CD4-positive, alpha-beta T cell treated with Interleukin-10 for 1 hour (primary cell): Measurements from ENCODE around the gene PCDHB13.
"Not testable (repeated sequence)": the region's sequence is repeated elsewhere in the genome, so short reads cannot be mapped to it uniquely, and the experiment has no call there.

Source experiments
- DNase-seq: peaks from one replicate; pipeline ENCODE4 v3.0.0-alpha.2; 2020

Gene PCDHB13

GRCh38 chr5:141213656-141214339 lies at the start of gene PCDHB13:
PCDHB13 (plus strand) TSS chr5:141213919; CDS start chr5:141214124, 205 bp downstream.
- DNase-seq: peak; percentile 12

- DNase-seq: peak; percentile 18
Measured at GRCh38 chr5:141172381-141173204, 41.1 kb upstream of the PCDHB13 start, which contains the start of gene PCDHB7. PCDHB7 (plus strand) TSS chr5:141172644; CDS start chr5:141172836, 192 bp downstream.

GRCh38 chr5:141174291-141175104 lies 39.2 kb upstream of the PCDHB13 start:
- DNase-seq: not testable (repeated sequence)

GRCh38 chr5:141175933-141176332 lies 37.8 kb upstream of the PCDHB13 start:
- DNase-seq: no peak

DNA sequence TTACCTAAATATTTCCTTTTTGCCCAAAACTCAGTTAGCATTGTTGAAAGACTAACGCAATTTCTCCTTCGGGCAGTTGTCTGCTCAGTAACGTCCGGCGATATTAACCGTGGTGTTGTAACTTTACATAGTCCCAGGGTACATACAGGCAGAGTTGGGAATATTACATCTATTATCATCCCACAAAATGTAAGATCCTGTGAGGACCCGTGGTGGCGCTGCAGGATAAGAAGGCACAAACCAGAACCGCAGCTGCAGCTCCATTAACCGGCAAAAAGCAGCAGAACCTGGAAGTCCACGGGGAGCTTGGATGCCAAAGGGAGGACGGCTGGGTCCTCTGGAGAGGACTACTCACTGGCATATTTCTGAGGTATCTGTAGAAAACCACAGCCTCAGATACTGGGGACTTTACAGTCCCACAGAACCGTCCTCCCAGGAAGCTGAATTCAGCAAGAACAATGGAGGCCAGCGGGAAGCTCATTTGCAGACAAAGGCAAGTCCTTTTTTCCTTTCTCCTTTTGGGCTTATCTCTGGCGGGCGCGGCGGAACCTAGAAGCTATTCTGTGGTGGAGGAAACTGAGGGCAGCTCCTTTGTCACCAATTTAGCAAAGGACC lies 36.0 kb upstream of the PCDHB13 start, which contains the start of gene PCDHB8:
PCDHB8 (plus strand) TSS at position 214 of the 615 bp plus-strand sequence; CDS start at position 459, 245 bp downstream.
- not testable (repeated sequence) for DNase-seq

DNA sequence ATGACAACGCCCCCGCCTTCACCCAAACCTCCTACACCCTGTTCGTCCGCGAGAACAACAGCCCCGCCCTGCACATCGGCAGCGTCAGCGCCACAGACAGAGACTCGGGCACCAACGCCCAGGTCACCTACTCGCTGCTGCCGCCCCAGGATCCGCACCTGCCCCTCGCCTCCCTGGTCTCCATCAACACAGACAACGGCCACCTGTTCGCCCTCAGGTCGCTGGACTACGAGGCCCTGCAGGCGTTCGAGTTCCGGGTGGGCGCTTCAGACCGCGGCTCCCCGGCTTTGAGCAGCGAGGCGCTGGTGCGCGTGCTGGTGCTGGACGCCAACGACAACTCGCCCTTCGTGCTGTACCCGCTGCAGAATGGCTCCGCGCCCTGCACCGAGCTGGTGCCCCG lies 34.3 kb upstream of the PCDHB13 start:
- not testable (repeated sequence) for DNase-seq

DNA sequence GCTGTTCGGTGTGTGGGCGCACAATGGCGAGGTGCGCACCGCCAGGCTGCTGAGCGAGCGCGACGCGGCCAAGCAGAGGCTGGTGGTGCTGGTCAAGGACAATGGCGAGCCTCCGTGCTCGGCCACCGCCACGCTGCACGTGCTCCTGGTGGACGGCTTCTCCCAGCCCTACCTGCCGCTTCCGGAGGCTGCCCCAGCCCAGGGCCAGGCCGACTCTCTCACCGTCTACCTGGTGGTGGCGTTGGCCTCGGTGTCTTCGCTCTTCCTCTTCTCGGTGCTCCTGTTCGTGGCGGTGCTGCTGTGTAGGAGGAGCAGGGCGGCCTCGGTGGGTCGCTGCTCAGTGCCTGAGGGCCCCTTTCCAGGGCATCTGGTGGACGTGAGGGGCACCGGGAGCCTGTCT lies 33.8 kb upstream of the PCDHB13 start:
- not testable (repeated sequence) for DNase-seq

- no peak for DNase-seq
Measured at GRCh38 chr5:141180313-141180712, 33.4 kb upstream of the PCDHB13 start.

GRCh38 chr5:141182248-141182647 lies 31.5 kb upstream of the PCDHB13 start, which contains the start of gene PCDHB16:
PCDHB16 (plus strand) TSS chr5:141182387; CDS start chr5:141182560, 173 bp downstream.
- DNase-seq: no peak

- DNase-seq: not testable (repeated sequence)
Measured at GRCh38 chr5:141184117-141184855, 29.4 kb upstream of the PCDHB13 start.

- peak; percentile 44 for DNase-seq
Measured at GRCh38 chr5:141186897-141187512, 26.7 kb upstream of the PCDHB13 start, which contains the start of gene PCDHB9. PCDHB9 (plus strand) TSS chr5:141187161; CDS start chr5:141187319, 158 bp downstream.

- not testable (repeated sequence) for DNase-seq
Measured at GRCh38 chr5:141188682-141189081, 25.0 kb upstream of the PCDHB13 start.

GRCh38 chr5:141189131-141189530 lies 24.6 kb upstream of the PCDHB13 start:
- not testable (repeated sequence) for DNase-seq

DNA sequence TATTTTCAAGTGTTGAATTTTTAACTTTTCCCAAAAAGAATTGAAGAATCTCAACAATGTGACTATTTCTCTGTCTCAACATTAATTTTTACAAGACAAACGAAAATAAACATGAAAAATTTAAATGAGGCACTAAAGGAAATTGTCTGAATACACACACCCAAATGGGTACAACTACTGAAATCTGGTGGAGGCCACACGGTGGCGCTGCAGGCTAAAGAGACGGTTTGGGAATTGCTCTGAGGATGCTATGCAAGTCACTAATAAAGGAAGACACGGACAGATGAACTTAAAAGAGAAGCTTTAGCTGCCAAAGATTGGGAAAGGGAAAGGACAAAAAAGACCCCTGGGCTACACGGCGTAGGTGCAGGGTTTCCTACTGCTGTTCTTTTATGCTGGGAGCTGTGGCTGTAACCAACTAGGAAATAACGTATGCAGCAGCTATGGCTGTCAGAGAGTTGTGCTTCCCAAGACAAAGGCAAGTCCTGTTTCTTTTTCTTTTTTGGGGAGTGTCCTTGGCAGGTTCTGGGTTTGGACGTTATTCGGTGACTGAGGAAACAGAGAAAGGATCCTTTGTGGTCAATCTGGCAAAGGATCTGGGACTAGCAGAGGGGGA lies 21.5 kb upstream of the PCDHB13 start, which contains the start of gene PCDHB10:
PCDHB10 (plus strand) TSS at position 244 of the 616 bp plus-strand sequence; CDS start at position 444, 200 bp downstream.
- peak; percentile 14 for DNase-seq

DNA sequence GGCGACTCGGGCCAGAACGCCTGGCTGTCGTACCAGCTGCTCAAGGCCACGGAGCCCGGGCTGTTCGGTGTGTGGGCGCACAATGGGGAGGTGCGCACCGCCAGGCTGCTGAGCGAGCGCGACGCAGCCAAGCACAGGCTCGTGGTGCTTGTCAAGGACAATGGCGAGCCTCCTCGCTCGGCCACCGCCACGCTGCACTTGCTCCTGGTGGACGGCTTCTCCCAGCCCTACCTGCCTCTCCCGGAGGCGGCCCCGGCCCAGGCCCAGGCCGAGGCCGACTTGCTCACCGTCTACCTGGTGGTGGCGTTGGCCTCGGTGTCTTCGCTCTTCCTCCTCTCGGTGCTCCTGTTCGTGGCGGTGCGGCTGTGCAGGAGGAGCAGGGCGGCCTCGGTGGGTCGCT lies 19.4 kb upstream of the PCDHB13 start:
- not testable (repeated sequence) for DNase-seq

DNA sequence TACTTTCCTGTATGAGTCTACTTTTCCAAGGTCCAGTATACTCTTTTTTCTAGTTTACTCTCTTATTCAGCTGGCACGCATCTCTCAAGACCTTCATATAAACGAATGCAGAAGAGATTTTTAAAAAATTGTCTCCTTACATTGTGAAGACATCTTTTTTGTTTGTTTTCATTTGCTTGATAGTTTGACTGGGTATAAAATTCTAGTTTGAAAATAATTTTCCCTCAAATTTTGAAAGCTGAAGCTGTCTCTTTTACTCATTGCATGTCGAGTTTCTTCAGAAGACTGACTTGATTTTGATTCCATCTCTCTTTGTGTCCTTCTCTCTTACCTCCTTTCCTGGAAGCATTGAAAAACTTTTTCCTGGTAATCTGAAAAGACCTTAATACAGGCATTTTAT lies 17.4 kb upstream of the PCDHB13 start:
- no peak for DNase-seq

DNA sequence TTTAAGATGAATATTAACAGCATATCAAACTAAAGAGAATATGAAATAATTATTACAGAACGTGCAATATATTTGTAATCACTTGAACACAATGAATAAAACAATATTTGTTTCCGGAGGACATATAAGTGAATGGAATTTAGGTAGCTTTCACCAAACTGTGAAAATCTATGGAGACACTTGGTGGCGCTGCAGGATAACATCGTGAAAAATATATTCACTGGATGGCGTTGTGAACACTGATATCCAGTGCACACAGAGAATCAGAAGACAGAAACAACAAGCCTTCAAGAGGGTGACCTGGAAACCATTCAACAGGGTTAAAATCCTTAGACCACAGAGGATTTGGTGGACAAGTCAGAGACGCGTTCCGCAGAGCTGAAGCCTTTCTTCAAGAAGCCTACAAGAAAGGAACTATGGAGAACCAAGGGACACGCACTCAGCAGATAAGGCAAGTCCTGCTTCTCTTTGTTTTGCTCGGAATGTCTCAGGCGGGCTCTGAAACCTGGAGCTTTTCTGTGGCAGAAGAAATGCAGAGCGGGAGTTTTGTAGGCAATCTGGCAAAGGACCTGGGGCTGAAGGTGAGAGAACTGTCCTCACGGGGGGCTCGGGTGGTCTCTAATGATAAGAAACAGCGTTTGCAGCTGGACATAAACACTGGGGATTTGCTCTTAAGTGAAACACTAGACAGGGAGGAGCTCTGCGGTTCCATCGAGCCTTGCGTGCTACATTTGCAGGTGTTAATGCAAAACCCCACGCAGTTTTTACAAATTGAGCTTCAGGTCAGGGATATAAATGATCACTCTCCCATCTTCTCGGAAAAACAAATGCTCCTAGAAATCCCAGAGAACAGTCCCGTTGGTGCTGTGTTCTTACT lies 14.1 kb upstream of the PCDHB13 start, which contains the start of gene PCDHB11:
PCDHB11 (plus strand) TSS at position 269 of the 877 bp plus-strand sequence; CDS start at position 417, 148 bp downstream.
- DNase-seq: no peak

DNA sequence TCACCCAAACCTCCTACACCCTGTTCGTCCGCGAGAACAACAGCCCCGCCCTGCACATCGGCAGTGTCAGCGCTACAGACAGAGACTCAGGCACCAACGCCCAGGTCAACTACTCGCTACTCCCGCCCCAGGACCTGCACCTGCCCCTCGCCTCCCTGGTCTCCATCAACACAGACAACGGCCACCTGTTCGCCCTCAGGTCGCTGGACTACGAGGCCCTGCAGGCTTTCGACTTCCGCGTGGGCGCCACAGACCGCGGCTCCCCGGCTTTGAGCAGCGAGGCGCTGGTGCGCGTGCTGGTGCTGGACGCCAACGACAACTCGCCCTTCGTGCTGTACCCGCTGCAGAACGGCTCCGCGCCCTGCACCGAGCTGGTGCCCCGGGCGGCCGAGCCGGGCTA lies 12.6 kb upstream of the PCDHB13 start:
- DNase-seq: not testable (repeated sequence)

GRCh38 chr5:141201646-141202045 lies 12.1 kb upstream of the PCDHB13 start:
- DNase-seq: not testable (repeated sequence)
